ENCODE data around the gene ZHX3. TPM values are rescaled to one million over a fixed set of nuclear protein-coding genes. Genes with fewer than 3 reads are reported as not detected.

Gene ZHX3
- total and polyA plus RNA-seq, 2 of the 13 experiments (the other 11 are each of a cell fraction or from before 2014, with no cell fraction given): 8.4 to 11.7 TPM

GRCh38 chr20:41339957-41340326 lies 22.4 kb upstream of the ZHX3 start (continued):
- 0 out of 2 replicates have a peak, but pooled peaks have one; percentile 45 for TF ChIP-seq FOXP4 (CRISPR knock-in tag; IDR thresholded peaks at IDR 0.05)
- TF ChIP-seq ZNF34 (CRISPR knock-in tag; IDR thresholded peaks at IDR 0.05; ENCODE audit: borderline replicate concordance): no peak
- TF ChIP-seq ZNF839 (CRISPR knock-in tag; IDR thresholded peaks at IDR 0.05; ENCODE audit: borderline replicate concordance): peak; percentile 91; the same call in 1 of the 2 replicates
- peak; percentile 52 for TF ChIP-seq SKI (IDR thresholded peaks at IDR 0.05; ENCODE audit: partially characterized antibody)
- no peak for TF ChIP-seq BRF2 (CRISPR knock-in tag; IDR thresholded peaks at IDR 0.05)
- peak; percentile 99 for TF ChIP-seq ZNF501 (CRISPR knock-in tag; IDR thresholded peaks at IDR 0.05)
- no peak for TF ChIP-seq ZNF180 (CRISPR knock-in tag; IDR thresholded peaks at IDR 0.05; ENCODE audit: borderline replicate concordance, low read depth)
- TF ChIP-seq ZNF136 (CRISPR knock-in tag; IDR thresholded peaks at IDR 0.05; ENCODE audit: low read depth): no peak; the same call in 1 of the 2 replicates
- TF ChIP-seq MIER3 (CRISPR knock-in tag; IDR thresholded peaks at IDR 0.05; ENCODE audit: borderline replicate concordance): no peak
- TF ChIP-seq ZNF124 (CRISPR knock-in tag; IDR thresholded peaks at IDR 0.05): 0 out of 2 replicates have a peak, but pooled peaks have one; percentile 23
- no peak for TF ChIP-seq ZNF781 (CRISPR knock-in tag; IDR thresholded peaks at IDR 0.05; ENCODE audit: borderline replicate concordance, not compliant biosample characterization)
- TF ChIP-seq MXD3 (CRISPR knock-in tag; IDR thresholded peaks at IDR 0.05): peak; percentile 50; the same call in 1 of the 2 replicates
- TF ChIP-seq ZNF331 (CRISPR knock-in tag; IDR thresholded peaks at IDR 0.05): peak; percentile 90
- TF ChIP-seq AFF4 (CRISPR knock-in tag; IDR thresholded peaks at IDR 0.05): no peak
- TF ChIP-seq TFDP2 (CRISPR knock-in tag; IDR thresholded peaks at IDR 0.05): peak; percentile 65
- peak; percentile 59; the same call in 1 of the 2 replicates for TF ChIP-seq MEIS2 (CRISPR knock-in tag; IDR thresholded peaks at IDR 0.05)
- peak; percentile 80; the same call in 1 of the 2 replicates for TF ChIP-seq NFKB2 (CRISPR knock-in tag; IDR thresholded peaks at IDR 0.05; ENCODE audit: borderline replicate concordance)
- no peak for TF ChIP-seq SNAPC5 (CRISPR knock-in tag; IDR thresholded peaks at IDR 0.05; ENCODE audit: borderline replicate concordance)
